ENCODE results near the gene SIPA1L2.

- TF ChIP-seq, protein P1, sequence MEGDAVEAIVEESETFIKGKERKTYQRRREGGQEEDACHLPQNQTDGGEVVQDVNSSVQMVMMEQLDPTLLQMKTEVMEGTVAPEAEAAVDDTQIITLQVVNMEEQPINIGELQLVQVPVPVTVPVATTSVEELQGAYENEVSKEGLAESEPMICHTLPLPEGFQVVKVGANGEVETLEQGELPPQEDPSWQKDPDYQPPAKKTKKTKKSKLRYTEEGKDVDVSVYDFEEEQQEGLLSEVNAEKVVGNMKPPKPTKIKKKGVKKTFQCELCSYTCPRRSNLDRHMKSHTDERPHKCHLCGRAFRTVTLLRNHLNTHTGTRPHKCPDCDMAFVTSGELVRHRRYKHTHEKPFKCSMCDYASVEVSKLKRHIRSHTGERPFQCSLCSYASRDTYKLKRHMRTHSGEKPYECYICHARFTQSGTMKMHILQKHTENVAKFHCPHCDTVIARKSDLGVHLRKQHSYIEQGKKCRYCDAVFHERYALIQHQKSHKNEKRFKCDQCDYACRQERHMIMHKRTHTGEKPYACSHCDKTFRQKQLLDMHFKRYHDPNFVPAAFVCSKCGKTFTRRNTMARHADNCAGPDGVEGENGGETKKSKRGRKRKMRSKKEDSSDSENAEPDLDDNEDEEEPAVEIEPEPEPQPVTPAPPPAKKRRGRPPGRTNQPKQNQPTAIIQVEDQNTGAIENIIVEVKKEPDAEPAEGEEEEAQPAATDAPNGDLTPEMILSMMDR (IDR thresholded peaks at IDR 0.05 in 2 of 3, conservative IDR thresholded peaks at IDR 0.05 in 1 of 3; ENCODE audit: borderline replicate concordance in 1 of 3, insufficient read depth in 1 of 3, low read depth in 2 of 3, low read length in 2 of 3), result no peak
- TF ChIP-seq JUND (IDR thresholded peaks at IDR 0.05), result no peak
Measured at GRCh38 chr1:232644209-232644608, 14.3 kb upstream of the SIPA1L2 start.

All from HCT116 (cell line).